ENCODE measurements around the gene FAM168B.

Gene FAM168B

DNA sequence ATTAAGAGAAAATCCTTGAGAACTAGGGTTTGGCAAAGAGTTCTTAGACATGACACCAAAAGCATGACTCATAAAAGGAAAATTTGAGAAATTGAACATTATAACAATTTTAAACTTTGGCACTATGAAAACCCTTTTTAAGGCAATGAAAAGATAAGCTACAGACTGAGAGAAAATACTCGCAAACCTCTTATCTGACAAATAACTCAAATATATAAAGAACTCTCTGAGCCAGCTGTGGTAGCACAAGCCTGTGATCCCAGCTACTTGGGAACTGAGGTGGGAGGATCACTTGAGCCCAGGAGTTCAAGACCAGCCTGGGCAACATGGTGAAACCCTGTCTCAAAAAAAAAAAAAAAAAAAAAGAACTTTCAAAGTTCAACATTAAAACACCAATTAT lies 70.5 kb downstream of the FAM168B start:
- no peak for DNase-seq (ENCODE audit: low read depth)

DNA sequence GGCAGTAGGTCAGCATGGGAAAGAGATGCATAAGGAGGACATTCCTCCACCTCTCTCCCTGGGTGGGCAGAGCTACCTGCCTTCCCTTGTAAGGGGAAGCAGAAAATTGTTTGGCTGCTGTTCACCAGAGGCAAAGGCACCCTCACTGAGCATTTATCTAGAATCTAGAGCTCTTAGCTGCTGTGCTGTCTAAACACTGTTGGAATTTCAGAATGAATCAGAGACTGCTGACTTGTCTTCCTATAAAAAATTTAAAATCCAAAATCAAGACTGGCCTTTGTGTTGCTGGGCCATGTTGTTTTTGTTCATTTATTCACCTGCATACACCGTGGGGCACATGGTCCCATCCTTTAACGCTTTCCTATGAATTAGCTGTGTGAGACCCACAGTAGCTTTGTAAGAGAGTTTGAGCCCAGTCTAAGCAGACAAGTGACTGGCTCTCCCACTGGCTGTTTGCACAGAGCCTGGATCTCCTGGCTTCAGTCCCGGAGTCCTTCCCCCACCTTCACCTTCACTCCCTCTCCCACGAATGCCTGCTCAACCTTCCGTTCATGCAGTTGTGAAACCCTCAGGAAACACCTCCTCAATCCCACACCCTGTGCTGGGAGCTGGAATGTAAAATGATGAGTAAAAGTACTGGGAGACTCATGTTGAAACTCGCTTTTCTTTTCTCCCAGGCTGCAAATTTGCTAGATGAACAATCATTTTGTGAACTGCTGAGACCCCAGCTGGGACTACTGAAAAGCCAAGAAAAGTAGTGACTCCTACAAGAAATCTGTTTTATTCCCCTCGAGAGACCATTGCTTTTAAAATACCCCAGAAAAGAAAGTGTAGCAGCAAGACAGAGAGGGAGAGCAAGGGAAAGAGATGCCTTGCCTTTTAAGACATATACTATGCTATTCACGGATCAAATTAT lies 76.2 kb downstream of the FAM168B start:
- no peak for DNase-seq (ENCODE audit: low read depth)

DNA sequence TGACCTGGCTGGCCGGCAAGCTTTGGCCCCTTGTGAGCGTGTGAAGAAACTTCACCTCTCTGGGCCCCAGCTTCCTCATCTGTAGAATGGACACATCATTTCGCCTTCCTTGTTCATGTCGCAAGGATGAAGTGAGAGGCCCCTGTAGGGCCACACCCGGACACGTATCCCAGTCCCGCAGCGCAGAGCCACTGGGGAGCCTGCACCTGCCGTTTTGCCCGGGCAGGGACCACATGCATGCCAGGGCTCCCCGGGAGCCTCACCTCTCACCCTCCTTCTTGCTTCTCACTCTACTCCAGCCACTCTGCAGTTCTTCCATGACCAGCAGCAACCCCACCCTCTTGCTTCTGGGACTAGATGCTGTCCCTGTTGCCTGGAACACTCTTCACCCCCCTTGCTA lies 77.5 kb downstream of the FAM168B start:
- DNase-seq (ENCODE audit: low read depth), result no peak

- DNase-seq (ENCODE audit: low read depth), result no peak
Observed at GRCh38 chr2:131014141-131014540, 79.1 kb downstream of the FAM168B start.

- DNase-seq (ENCODE audit: low read depth), result no peak
Observed at GRCh38 chr2:131011486-131011885, 81.8 kb downstream of the FAM168B start.

DNA sequence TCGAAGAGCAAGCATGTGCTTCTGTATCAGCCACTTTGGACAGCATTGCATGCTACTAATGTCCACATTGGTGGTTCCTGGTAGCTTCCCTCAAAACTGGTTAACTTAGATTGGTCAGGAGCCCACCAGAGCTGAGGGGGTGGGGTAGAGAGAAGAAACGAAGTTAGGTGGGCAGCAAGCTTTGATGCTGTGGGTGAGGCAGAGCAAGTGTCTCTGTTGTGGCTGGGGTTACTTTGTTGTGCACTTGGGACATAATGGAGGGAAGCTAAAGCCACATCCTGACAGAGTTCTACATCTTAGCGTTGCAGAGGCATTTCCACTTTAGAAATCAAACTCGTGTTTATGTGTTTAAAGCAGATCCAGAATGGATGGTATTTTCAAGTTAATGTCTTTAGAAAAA lies 82.7 kb downstream of the FAM168B start:
- no peak for DNase-seq (ENCODE audit: low read depth)

DNA sequence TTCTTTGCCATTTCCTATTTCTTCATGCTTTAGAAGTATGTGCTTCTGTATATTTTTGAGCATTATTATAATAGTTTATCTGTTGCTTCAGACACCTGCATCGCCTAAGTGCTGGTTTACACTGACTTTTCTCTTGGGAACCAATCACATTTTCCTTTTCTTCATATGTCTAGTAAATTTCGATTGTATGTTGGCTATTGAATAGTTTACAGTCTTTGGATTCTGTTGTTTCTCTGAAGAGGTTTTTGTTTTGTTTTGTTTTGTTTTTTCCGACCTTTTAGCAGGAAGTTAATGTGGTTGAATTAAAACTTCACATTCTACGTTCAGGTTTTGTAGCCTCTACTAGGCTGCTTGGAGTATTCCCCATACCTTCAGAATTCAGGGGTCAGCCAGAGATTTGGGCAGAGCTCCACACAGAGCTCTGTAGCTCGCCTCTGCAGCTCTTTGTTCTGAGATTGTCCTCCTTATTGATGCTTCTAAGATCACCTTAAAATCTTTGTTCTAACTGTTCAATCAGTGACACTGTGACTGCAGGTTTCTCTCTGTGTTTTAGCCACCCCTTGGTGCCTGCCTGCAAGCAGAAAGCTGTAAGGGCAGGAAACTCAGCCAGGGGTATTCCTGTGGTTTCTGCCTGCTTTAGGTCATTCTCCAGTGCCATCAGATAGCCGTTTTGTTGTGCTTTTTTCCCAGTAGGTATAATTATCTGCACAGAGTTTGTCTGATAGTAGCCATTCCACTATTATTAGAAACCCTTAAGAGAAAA lies 83.4 kb downstream of the FAM168B start:
- DNase-seq (ENCODE audit: low read depth), result no peak

DNA sequence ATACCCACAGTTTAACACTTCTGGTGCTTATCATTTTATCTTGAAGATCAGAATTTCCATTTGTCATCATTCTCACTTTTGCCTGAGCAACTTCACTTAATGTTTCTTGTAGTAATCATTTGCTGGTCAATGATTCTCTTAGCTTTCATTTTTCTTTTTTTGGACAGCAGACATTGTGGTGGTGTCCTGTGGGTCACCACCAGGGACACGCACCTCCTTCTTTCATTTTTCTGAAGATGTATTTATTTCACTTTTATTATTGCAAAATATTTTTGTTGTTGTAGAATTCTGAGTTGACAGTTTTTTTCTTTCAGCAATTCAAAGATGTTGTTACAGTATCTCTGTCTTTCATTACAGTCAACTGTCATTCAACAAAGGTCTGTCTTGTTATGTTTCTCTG lies 84.3 kb downstream of the FAM168B start:
- no peak for DNase-seq (ENCODE audit: low read depth)

DNA sequence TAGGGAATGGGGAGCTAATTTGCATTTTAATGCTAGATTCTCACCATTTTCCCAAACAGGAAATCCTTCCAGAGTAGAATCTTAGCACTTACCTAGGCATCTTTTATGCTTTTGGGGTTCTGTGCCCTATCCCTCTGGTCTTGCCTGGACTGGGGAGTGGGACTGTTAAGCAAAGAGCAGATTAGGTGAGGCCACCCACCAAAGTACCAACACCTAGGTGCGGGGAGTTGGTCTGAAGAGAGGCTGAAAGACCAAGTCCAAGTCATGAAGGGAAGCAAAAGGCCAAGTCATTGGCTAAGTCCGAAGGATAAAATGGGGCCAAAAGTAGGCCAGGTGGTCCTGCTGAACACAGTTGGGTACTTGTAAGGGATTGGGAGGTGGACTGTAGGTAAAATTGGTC lies 86.7 kb downstream of the FAM168B start:
- no peak for DNase-seq (ENCODE audit: low read depth)

DNA sequence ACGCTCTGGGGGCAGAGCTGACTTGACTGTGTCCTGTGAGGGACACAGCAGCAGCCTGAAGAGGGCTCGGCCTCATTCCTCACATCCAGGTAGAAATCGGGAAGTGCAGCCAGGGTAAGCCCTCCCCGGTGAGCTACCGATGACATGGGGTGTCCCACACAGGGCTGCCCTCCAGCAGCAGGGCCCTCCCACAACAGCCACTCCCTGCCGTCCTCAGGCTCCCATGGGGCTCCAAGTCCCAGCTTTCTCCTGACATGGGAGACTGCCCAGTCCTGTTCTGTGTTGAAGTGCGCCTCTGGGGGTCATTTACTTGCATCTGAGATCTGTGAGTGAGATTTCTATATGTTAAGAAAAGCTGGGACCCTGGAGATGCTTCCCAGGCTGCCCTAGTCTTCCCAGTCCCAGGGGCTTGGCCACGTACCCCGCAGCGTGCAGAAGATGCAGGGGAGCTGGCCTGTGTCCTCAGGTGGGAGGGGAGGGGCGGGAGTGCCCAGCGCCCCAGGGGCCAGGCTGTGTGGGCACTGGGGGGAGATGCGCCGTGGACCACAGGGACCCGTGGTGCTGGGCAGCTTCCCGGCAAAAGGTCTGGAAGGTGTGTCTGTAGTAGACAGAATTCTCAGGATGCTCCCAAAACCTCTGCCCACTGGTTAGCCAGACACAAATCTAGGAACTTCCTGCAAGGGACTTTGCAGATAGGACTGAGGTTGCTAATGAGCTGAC lies 87.9 kb downstream of the FAM168B start:
- DNase-seq (ENCODE audit: low read depth), result no peak

GRCh38 chr2:131004446-131005209 lies 88.6 kb downstream of the FAM168B start:
- DNase-seq (ENCODE audit: low read depth), result no peak

GRCh38 chr2:130998561-130998960 lies 94.7 kb downstream of the FAM168B start:
- no peak for DNase-seq (ENCODE audit: low read depth)

Data from T follicular helper cell (primary cell).